Endothelial cell of umbilical vein (primary cell): ENCODE data around the gene PDGFB. TPM values are rescaled to one million over a fixed set of nuclear protein-coding genes. Genes with fewer than 3 reads are reported as not detected.

Experiments used
- BruUV-seq: library from RNA; stranded (reverse); fragments of 400-500 nt; replicated peaks from 2 replicates; lab custom pipeline; 2021; lab: Mats Ljungman, UMichigan
- CTCF ChIA-PET: fragments of 300-600, 350-600 bp; sonication (Branson Sonifier 250); formaldehyde crosslinking; loops from one replicate; lab custom pipeline; 2021; ENCODE audit warnings: antibody characterized with exemption, inconsistent platforms; lab: Charles Lee
- POLR2A ChIA-PET: fragments of 300-600, 350-600 bp; sonication (Branson Sonifier 250); formaldehyde crosslinking; loops from one replicate; lab custom pipeline; 2021; ENCODE audit warnings: antibody characterized with exemption, inconsistent platforms; lab: Charles Lee
- DNase-seq: peaks from one replicate; pipeline ENCODE4 v3.0.0-alpha.2; 2011; ENCODE audit warnings: low read depth, low spot score
- FAIRE-seq: peaks from 2 replicates; lab custom pipeline; 2011; peaks lifted over from hg19 to GRCh38; lab: Jason Lieb, UNC
- H2AFZ ChIP-seq: 2 replicates; pipeline ENCODE4 v1.6.0; 2012; ENCODE audit warnings: low read depth, low read length, control low read depth, inconsistent platforms
- H3K27ac ChIP-seq: 2 replicates; pipeline ENCODE4 v1.5.1; 2011; ENCODE audit warnings: low read depth, mild to moderate bottlenecking, control low read depth, low read length, moderate library complexity; ENCODE audit not compliant: insufficient read depth
- H3K27me3 ChIP-seq, 2 experiments: 2 replicates each; pipeline versions ENCODE4 v1.6.0 to v1.6.1; 2011; ENCODE audit warnings: low read length in 2 of 2, mixed read lengths in 1 of 2; ENCODE audit not compliant: control insufficient read depth in 2 of 2, insufficient read depth in 2 of 2
- H3K36me3 ChIP-seq, 2 experiments: 2 replicates in 1 of 2; 3 replicates in 1 of 2; pipeline ENCODE4 v1.5.1; 2011; ENCODE audit warnings: low read length in 2 of 2, mild to moderate bottlenecking in 1 of 2, moderate library complexity in 1 of 2; ENCODE audit not compliant: control insufficient read depth in 2 of 2, insufficient read depth in 2 of 2; ENCODE audit errors: extremely low read depth in 1 of 2
- H3K4me1 ChIP-seq: 3 replicates; pipeline ENCODE4 v1.5.1; 2011; ENCODE audit warnings: mild to moderate bottlenecking, low read length; ENCODE audit not compliant: control insufficient read depth, insufficient read depth; ENCODE audit errors: extremely low read depth
- H3K4me2 ChIP-seq: 2 replicates; pipeline ENCODE4 v1.6.1; 2011; ENCODE audit warnings: low read length, control low read depth, mixed read lengths; ENCODE audit not compliant: insufficient read depth
- H3K4me3 ChIP-seq, 3 experiments: fragments of 200-600 bp in 1 of 3; sonication (generic), shearing (Covaris generic) in 1 of 3; replicated peaks in 1 of 3; 2 replicates each; pipeline ENCODE4 v1.5.1; 2011 to 2016; ENCODE audit warnings: control low read depth in 3 of 3, low read length in 3 of 3, mild to moderate bottlenecking in 2 of 3, inconsistent platforms in 1 of 3, low read depth in 1 of 3, moderate library complexity in 1 of 3; ENCODE audit not compliant: insufficient read depth in 1 of 3
- H3K79me2 ChIP-seq: 2 replicates; pipeline ENCODE4 v1.6.0; 2012; ENCODE audit warnings: low read length, inconsistent platforms; ENCODE audit not compliant: control insufficient read depth, insufficient read depth
- H3K9ac ChIP-seq: replicated peaks from 2 replicates; pipeline ENCODE3; 2011; ENCODE audit warnings: low read length, control low read depth; ENCODE audit not compliant: insufficient read depth; ENCODE audit errors: extremely low read depth
- H3K9me1 ChIP-seq: replicated peaks from 3 replicates; pipeline ENCODE4 v1.6.0; 2011; ENCODE audit warnings: mild to moderate bottlenecking, low read length; ENCODE audit not compliant: control insufficient read depth, insufficient read depth; ENCODE audit errors: extremely low read depth
- H3K9me3 ChIP-seq: replicated peaks from 2 replicates; pipeline ENCODE4 v1.5.1; 2012; ENCODE audit warnings: low read length, inconsistent platforms; ENCODE audit not compliant: control insufficient read depth, insufficient read depth
- H4K20me1 ChIP-seq: replicated peaks from 2 replicates; pipeline ENCODE3; 2011; ENCODE audit warnings: mild to moderate bottlenecking, low read length; ENCODE audit not compliant: control insufficient read depth, insufficient read depth; ENCODE audit errors: extremely low read depth
- CTCF ChIP-seq, 2 donors: IDR thresholded peaks; 1 replicate in 1 of 2; 2 replicates in 1 of 2; pipeline ENCODE4 v1.5.1; 2011; ENCODE audit warnings: low read length in 2 of 2, mild to moderate bottlenecking in 2 of 2, moderate library complexity in 2 of 2, control low read depth in 1 of 2, inconsistent platforms in 1 of 2, low read depth in 1 of 2; ENCODE audit not compliant: insufficient read depth in 1 of 2; ENCODE audit errors: extremely low read depth in 1 of 2
- EZH2 ChIP-seq: IDR thresholded peaks from 2 replicates; pipeline ENCODE4 v1.6.1; 2012; ENCODE audit warnings: borderline replicate concordance, low read depth, mild to moderate bottlenecking, moderate library complexity, low read length, inconsistent platforms; ENCODE audit not compliant: severe bottlenecking
- FOS ChIP-seq: IDR thresholded peaks from 2 replicates; pipeline ENCODE4 v1.6.1; 2011; ENCODE audit warnings: mild to moderate bottlenecking, low read length, moderate library complexity, borderline replicate concordance; ENCODE audit not compliant: insufficient read depth
- GATA2 ChIP-seq: IDR thresholded peaks from 2 replicates; pipeline ENCODE4 v1.7.0; 2011; ENCODE audit warnings: low read depth, mild to moderate bottlenecking, moderate library complexity, mixed read lengths, low read length; ENCODE audit not compliant: insufficient read length, insufficient read depth
- JUN ChIP-seq: IDR thresholded peaks from 2 replicates; pipeline ENCODE4 v1.6.1; 2011; ENCODE audit warnings: borderline replicate concordance, low read depth; ENCODE audit not compliant: insufficient read length, insufficient read depth
- MAX ChIP-seq: IDR thresholded peaks from 2 replicates; pipeline ENCODE4 v1.6.1; 2011; ENCODE audit not compliant: insufficient read depth, insufficient read length
- MYC ChIP-seq: IDR thresholded peaks from one replicate; pipeline ENCODE4 v1.6.1; 2011; ENCODE audit warnings: mild to moderate bottlenecking, low read depth, low read length
- POLR2A ChIP-seq: IDR thresholded peaks from 2 replicates; pipeline ENCODE4 v1.6.1; 2012; ENCODE audit warnings: low read depth, mild to moderate bottlenecking, control low read depth, low read length
- POLR2AphosphoS5 ChIP-seq: IDR thresholded peaks from 2 replicates; pipeline ENCODE4 v1.6.1; 2012; ENCODE audit warnings: low read depth, mild to moderate bottlenecking, control low read depth, low read length, moderate library complexity; ENCODE audit not compliant: insufficient read depth
- dilution Hi-C: fragments of 300-500 bp; cut with MboI; formaldehyde crosslinking; loops from one replicate; pipeline ENCODE4 v1.15.0; 2019; ENCODE audit warnings: low sequenced_read_pairs; ENCODE audit not compliant: extremely low pct_ligation_motif_present
- intact Hi-C: fragments of 100-400 bp; cut with micrococcal nuclease; formaldehyde crosslinking; loops from one replicate; pipeline ENCODE4 v1.10.0; 2022
- polyA plus RNA-seq, 4 experiments: library from polyadenylated mRNA; depleted of rRNA in 3 of 4; stranded (reverse) in 3 of 4; unstranded in 1 of 4; fragments of >200 nt; gene quantifications; 2 replicates each; pipeline versions ENCODE4 v1.2.1 to v1.2.3, GENCODE V29; 2011 to 2012; ENCODE audit warnings: missing spikeins in 1 of 4
- total RNA-seq: library from RNA; stranded (reverse); gene quantifications from 2 replicates; pipeline ENCODE4 v1.2.3, GENCODE V29; 2021

PDGFB gene
- total and polyA plus RNA-seq, 2 donors (not counting 3 experiments of a cell fraction or from before 2014, with no cell fraction given): 135 to 240 TPM

- dilution Hi-C loops: no loop called here
- Histone ChIP-seq H2AFZ (no peak overlapping the region), H3K4me3 (no peak overlapping the region), H3K27me3 (no peaks in the 10 kb centered on the region), H3K79me2 (no peaks in the 10 kb centered on the region), H4K20me1 (no peaks in the 10 kb centered on the region), H3K9me1 (no peaks in the 10 kb centered on the region), H3K36me3 (no peaks in the 10 kb centered on the region), H3K9ac (no peak overlapping the region), H3K4me1 (peaks cover 10% of the 10 kb centered on the region), H3K9me3 (no peaks in the 10 kb centered on the region), H3K4me2 (no peak overlapping the region), H3K27ac (no peak overlapping the region)
- no peak for FAIRE-seq
- intact Hi-C loops: no loop called here
- DNase-seq: no peak
- ChIA-PET CTCF (interaction anchor here (1.7 kb wide), 1 partner anchor 13 kb away, joined by 4 read pairs; no protein-coding TSS in a partner anchor), POLR2A (no interaction called here)
- no TSS peak for BruUV-seq
- no peak for TF ChIP-seq POLR2AphosphoS5
- TF ChIP-seq CTCF (IDR thresholded peaks at IDR 0.05; ENCODE audit: extremely low read depth in 1 of 2, insufficient read depth in 1 of 2, low read depth in 1 of 2, low read length in 2 of 2): no peak
- TF ChIP-seq POLR2A: no peak
- TF ChIP-seq FOS: no peak
- no peak for TF ChIP-seq MYC
- TF ChIP-seq MAX: no peak
- no peak for TF ChIP-seq GATA2
- no peak for TF ChIP-seq JUN
- no peak for TF ChIP-seq EZH2
Observed at GRCh38 chr22:39204216-39204615, 40.6 kb downstream of the PDGFB start.
